OCI-LY3 (cell line): ENCODE results near the gene C17orf50.

Experiments used
- H2AFZ ChIP-seq: fragments of 200-600, 300-600 bp; shearing (Covaris generic); 2 replicates; pipeline ENCODE4 v1.6.0; 2014; ENCODE audit warnings: antibody characterized with exemption, low read depth, low read length
- H3K27ac ChIP-seq: fragments of 200-600, 300-600 bp; sonication (generic); 2 replicates; pipeline ENCODE4 v1.5.1; 2014; ENCODE audit warnings: mild to moderate bottlenecking, low read length, moderate library complexity, mixed read lengths
- H3K27me3 ChIP-seq: fragments of 200-600, 300-600 bp; sonication (generic); 2 replicates; pipeline ENCODE4 v1.6.1; 2014; ENCODE audit warnings: low read depth, low read length, mixed read lengths
- H3K36me3 ChIP-seq: fragments of 200-600, 300-600 bp; sonication (generic); replicated peaks from 2 replicates; pipeline ENCODE3; 2014; ENCODE audit warnings: low read depth, low read length, mixed read lengths
- H3K4me1 ChIP-seq: fragments of 300-600, 200-600 bp; sonication (generic); 2 replicates; pipeline ENCODE4 v1.6.1; 2014; ENCODE audit warnings: low read length, mixed read lengths
- H3K4me2 ChIP-seq: fragments of 200-600, 300-600 bp; sonication (generic); 2 replicates; pipeline ENCODE4 v1.6.1; 2014; ENCODE audit warnings: low read length, mixed read lengths
- H3K4me3 ChIP-seq: fragments of 300-600, 200-600 bp; sonication (generic); 2 replicates; pipeline ENCODE4 v1.5.1; 2014; ENCODE audit warnings: antibody characterized with exemption, mild to moderate bottlenecking, low read length, moderate library complexity
- H3K79me2 ChIP-seq: fragments of 300-600, 200-600 bp; shearing (Covaris generic); 2 replicates; pipeline ENCODE4 v1.6.1; 2014; ENCODE audit warnings: mild to moderate bottlenecking, low read length, mixed read lengths
- H3K9ac ChIP-seq: fragments of 300-600, 200-600 bp; shearing (Covaris generic); 2 replicates; pipeline ENCODE4 v1.6.0; 2014; ENCODE audit warnings: mild to moderate bottlenecking, low read length, moderate library complexity
- H3K9me3 ChIP-seq: fragments of 200-600, 300-600 bp; shearing (Covaris generic); 2 replicates; pipeline ENCODE4 v1.6.1; 2014; ENCODE audit warnings: low read length, mixed read lengths; ENCODE audit not compliant: insufficient read depth
- H4K20me1 ChIP-seq: fragments of 200-600, 300-600 bp; sonication (generic); 2 replicates; pipeline ENCODE4 v1.6.1; 2016; ENCODE audit warnings: low read length, mixed read lengths; ENCODE audit not compliant: insufficient read depth
- EZH2phosphoT487 ChIP-seq: fragments of 200-600 bp; shearing (Covaris generic); IDR thresholded peaks from 2 replicates; pipeline ENCODE4 v1.6.1; 2018; ENCODE audit warnings: antibody characterized with exemption, mixed run types, low read depth
- TF ChIP-seq, protein P1 (sequence below): fragments of 200-600, 300-600 bp; sonication (generic); IDR thresholded peaks from 2 replicates; pipeline ENCODE4 v1.5.1; 2014; ENCODE audit warnings: antibody characterized with exemption, low read length, low read depth

C17orf50 gene

DNA sequence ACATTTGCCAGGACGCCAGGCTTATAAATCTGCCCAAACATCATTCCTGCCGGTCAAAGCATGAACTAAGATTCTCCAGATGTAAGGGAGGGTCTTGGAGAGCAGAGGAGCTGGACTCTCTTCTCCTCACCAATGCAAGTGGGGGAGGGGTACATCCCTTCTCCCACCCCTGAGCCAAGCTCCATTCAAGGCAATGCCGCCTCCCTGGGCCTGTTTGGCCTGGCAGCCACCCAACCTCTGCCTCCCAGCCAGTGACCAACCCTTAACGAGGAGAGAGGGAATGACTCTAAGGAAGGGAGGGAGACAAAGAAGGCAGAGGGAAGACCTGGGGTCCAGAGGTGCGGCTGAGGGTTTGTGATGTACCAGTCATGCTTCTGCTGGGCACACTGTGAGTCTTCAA lies 13.8 kb downstream of the C17orf50 start:
- no peak for TF ChIP-seq EZH2phosphoT487
- TF ChIP-seq, protein P1, sequence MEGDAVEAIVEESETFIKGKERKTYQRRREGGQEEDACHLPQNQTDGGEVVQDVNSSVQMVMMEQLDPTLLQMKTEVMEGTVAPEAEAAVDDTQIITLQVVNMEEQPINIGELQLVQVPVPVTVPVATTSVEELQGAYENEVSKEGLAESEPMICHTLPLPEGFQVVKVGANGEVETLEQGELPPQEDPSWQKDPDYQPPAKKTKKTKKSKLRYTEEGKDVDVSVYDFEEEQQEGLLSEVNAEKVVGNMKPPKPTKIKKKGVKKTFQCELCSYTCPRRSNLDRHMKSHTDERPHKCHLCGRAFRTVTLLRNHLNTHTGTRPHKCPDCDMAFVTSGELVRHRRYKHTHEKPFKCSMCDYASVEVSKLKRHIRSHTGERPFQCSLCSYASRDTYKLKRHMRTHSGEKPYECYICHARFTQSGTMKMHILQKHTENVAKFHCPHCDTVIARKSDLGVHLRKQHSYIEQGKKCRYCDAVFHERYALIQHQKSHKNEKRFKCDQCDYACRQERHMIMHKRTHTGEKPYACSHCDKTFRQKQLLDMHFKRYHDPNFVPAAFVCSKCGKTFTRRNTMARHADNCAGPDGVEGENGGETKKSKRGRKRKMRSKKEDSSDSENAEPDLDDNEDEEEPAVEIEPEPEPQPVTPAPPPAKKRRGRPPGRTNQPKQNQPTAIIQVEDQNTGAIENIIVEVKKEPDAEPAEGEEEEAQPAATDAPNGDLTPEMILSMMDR, result no peak
- no peak overlapping the region for H2AFZ ChIP-seq
- H3K4me3 ChIP-seq, result no peak overlapping the region
- H3K9ac ChIP-seq, result no peak overlapping the region
- H3K27me3 ChIP-seq, result peaks cover 46% of the 10 kb centered on the region
- H4K20me1 ChIP-seq, result no peaks in the 10 kb centered on the region
- H3K9me3 ChIP-seq, result no peaks in the 10 kb centered on the region
- no peak overlapping the region for H3K4me2 ChIP-seq
- no peak overlapping the region for H3K27ac ChIP-seq
- H3K4me1 ChIP-seq, result no peaks in the 10 kb centered on the region
- H3K36me3 ChIP-seq, result no peaks in the 10 kb centered on the region
- no peaks in the 10 kb centered on the region for H3K79me2 ChIP-seq

DNA sequence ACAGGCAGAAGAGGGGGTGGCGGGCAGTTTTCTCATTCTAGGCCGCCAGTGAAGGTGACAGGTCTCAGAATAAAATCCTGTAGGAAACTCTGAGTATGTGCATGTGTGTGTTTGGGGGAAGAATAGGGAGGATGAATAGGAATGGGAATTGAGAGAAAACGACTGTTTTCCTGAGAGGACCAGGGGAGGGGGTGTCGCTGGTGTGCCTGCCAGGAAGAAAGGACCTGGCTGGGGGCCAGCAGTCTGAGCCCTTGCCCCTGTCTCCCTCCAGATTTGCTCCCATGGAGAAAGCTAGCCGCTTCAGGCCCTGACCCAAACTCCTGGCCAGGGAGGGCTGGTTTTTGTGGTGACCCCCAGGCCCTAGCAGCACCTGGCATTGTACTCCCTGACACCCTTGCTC lies 14.4 kb downstream of the C17orf50 start:
- peaks cover 49% of the 10 kb centered on the region for H3K27me3 ChIP-seq
- no peak overlapping the region for H3K9ac ChIP-seq
- TF ChIP-seq, protein P1, result no peak
- no peak for TF ChIP-seq EZH2phosphoT487
- H4K20me1 ChIP-seq, result no peaks in the 10 kb centered on the region
- no peak overlapping the region for H3K4me2 ChIP-seq
- no peak overlapping the region for H3K27ac ChIP-seq
- H3K9me3 ChIP-seq, result no peaks in the 10 kb centered on the region
- no peak overlapping the region for H3K4me3 ChIP-seq
- no peak overlapping the region for H2AFZ ChIP-seq
- H3K36me3 ChIP-seq, result no peaks in the 10 kb centered on the region
- no peaks in the 10 kb centered on the region for H3K79me2 ChIP-seq
- H3K4me1 ChIP-seq, result no peaks in the 10 kb centered on the region

DNA sequence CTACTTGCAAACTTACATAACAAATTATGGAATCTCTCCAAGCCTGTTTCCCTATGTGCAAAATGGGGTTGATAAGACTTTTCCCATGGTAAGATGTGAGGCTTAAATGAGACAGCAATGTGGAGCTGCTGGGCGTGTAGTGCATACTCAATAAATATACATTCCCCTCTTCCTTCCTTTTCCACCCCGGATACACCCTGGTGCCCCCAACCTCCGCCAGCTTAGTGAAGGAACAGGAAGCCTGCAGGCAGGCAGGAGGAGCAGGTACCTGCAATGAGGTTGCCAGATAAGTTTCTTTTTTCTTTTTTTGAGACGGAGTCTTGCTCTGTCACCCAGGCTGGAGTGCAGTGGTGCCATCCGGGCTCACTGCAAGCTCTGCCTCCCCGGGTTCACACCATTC lies 14.9 kb downstream of the C17orf50 start:
- H3K79me2 ChIP-seq, result no peaks in the 10 kb centered on the region
- H3K4me3 ChIP-seq, result no peak overlapping the region
- no peak for TF ChIP-seq EZH2phosphoT487
- TF ChIP-seq, protein P1, result no peak
- no peak overlapping the region for H3K4me2 ChIP-seq
- no peak overlapping the region for H3K9ac ChIP-seq
- H2AFZ ChIP-seq, result no peak overlapping the region
- H4K20me1 ChIP-seq, result no peaks in the 10 kb centered on the region
- H3K36me3 ChIP-seq, result no peaks in the 10 kb centered on the region
- H3K9me3 ChIP-seq, result no peaks in the 10 kb centered on the region
- peaks cover 49% of the 10 kb centered on the region for H3K27me3 ChIP-seq
- H3K4me1 ChIP-seq, result no peaks in the 10 kb centered on the region
- H3K27ac ChIP-seq, result no peak overlapping the region

DNA sequence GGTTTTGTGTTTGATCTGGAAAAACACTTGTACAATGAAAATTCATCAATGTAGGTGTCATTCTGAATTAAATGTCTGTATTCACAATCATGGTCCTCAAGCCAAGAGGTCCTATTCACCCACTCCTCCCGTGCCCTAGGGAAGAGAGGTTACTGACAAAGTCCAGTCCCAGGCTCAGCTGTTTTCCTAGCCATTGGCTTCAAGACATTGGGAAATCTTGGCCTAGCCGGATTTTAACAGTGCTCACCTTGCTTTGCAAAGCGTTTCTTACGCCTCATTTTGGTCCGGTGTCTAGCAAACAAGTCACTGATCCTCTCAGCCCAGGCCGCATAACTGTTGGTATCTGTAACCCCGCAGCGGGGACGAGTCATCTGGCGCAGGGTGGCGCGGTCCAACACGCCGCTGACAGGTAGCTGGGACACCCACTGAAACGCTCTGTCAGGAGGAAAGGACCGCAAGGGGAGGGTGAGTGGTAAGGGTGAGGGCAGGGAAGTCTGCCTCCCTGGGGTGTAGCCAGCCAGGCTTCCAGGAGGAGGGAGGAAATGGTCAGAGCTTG lies 18.0 kb downstream of the C17orf50 start:
- Histone ChIP-seq H2AFZ (no peak overlapping the region), H3K9me3 (no peaks in the 10 kb centered on the region), H3K79me2 (no peaks in the 10 kb centered on the region), H4K20me1 (no peaks in the 10 kb centered on the region), H3K4me3 (no peak overlapping the region), H3K4me1 (no peaks in the 10 kb centered on the region), H3K27me3 (peaks cover 59% of the 10 kb centered on the region), H3K4me2 (no peak overlapping the region), H3K27ac (no peak overlapping the region), H3K36me3 (no peaks in the 10 kb centered on the region), H3K9ac (no peak overlapping the region)
- TF ChIP-seq EZH2phosphoT487, result no peak
- TF ChIP-seq, protein P1, result no peak
